HuH-7 (cell line): ENCODE measurements around the gene RAMP1.
"Not testable (repeated sequence)": the region's sequence is repeated elsewhere in the genome, so short reads cannot be mapped to it uniquely, and the experiment has no call there.

Experiments used
- DNase-seq: peaks from one replicate; pipeline ENCODE4 v3.0.0; 2011; ENCODE audit warnings: low spot score

RAMP1 gene

DNA sequence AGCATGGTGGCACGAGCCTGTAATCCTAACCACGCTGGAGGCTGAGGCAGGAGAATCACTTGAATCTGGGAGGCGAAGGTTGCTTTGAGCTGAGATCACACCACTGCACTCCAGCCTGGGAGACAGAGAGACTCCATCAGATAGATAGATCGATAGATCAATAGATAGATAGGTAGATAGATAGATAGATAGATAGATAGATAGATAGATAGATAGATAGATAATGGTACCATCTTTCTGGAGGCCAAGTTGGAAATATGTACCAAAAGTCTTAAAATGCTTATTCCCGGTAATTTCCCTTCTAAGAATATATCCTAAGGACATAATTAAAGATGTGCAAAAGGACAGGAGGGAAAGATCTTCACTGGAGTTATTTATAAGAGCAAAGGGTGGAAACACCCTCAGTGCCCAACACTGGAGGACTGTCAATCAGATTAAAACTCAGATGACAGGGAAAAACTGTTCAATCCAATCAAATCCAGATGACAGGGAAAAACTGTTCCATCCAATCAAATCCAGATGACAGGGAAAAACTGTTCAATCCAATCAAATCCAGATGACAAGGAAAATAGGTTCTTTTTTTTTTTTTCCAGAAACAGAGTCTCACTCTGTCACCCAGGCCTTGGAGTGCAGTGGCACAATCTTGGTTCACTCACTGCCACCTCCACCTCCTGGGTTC, 58.4 kb downstream of the RAMP1 start:
- DNase-seq = no peak

DNA sequence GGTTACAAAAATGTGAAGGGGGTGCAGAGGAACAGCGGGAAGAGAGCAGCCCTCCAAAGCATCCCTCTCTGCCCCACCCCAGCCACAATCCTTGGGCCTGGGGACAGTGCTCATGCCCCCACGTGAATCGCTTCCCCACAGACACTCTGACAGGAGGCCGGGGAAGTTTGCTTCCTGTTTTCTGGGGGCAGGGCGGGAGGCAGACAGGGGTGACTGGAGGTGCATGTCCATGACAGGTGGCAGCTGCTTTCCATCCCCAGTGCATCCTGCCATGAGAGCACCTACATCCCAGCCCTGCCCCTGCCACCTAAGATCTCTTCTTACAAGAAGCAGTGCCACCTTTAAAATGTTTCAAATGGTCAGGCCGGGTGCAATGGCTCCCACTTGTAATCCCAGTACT, 60.2 kb downstream of the RAMP1 start:
- DNase-seq = no peak

DNA sequence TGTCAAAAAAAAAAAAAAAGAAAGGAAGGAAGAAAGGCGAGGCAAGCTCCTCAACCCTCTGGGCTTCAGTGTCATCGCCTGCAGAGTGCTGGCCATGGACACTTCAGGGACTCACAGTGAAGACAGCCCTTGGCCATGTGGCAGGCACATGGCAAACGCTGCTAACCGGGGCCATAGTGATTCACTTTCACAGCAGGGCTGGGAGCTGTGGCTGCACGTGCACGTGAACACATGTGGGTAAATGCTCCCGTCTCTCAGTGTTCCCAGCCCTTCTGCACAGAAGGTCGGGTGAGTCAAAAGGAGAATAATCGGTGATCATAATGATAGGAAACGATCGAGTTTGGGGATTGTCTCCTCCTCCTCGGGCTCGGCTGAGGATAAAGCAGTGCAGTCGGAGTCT, 61.2 kb downstream of the RAMP1 start:
- DNase-seq = no peak

DNA sequence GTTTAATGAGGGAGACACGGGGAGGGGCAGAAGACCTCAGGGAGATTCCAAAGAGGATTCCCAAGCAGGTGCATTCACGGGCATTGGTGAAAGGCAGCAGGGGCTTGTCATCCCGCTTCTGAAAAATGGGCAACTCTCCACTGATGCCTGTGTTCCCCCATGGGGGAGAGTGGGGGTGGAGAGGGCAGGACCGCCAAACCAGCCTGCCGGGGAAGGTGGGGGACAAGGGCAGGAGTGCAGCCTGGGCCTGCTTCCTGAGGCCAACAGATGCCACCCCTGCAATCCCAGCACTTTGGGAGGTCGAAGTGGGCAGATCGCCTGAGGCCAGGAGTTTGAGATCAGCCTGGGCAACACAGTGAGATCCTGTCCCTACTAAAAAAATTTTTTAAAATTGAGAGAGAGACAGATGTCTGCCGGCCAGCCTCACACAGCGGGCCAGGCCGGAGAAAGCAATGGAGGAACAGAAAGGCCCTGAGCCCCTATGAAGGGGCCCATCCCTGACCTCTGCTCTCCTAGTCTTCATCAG, 62.6 kb downstream of the RAMP1 start:
- DNase-seq = no peak

DNA sequence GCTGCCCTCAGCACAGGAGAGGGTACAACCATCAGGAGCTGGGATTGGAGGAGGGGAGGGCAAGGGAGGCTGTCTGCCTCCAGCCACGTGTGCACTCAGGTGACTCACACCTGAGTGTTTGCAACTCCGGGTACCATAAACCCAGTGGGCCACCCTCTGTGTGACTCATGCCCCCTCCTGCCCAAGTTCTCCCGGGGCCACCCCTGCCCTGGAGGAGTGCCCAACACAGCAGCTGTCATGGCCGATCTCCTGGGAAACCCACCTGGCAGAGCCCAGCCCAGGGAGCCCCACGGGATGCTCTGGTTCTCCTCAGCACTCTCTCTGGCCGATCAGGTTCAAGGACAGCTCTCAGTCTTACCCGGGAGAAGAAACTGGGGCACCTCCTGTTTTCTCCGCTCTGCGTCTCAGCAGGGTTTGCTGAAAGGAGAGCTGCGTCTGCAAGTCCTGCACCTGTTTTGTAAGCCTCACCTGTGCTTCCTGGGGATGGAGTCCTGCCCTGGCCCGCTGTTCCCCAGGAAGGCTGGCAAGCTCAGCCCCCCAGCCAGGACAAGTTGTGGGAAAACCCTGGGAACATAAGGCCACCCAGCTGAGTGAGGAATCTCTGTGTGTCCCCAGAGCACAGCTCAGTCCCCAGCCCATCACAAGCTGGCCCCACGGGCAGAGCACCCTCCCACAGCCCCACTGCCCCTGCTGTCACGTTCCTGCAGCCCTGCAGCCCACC, 63.4 kb downstream of the RAMP1 start:
- peak; percentile 37 for DNase-seq

DNA sequence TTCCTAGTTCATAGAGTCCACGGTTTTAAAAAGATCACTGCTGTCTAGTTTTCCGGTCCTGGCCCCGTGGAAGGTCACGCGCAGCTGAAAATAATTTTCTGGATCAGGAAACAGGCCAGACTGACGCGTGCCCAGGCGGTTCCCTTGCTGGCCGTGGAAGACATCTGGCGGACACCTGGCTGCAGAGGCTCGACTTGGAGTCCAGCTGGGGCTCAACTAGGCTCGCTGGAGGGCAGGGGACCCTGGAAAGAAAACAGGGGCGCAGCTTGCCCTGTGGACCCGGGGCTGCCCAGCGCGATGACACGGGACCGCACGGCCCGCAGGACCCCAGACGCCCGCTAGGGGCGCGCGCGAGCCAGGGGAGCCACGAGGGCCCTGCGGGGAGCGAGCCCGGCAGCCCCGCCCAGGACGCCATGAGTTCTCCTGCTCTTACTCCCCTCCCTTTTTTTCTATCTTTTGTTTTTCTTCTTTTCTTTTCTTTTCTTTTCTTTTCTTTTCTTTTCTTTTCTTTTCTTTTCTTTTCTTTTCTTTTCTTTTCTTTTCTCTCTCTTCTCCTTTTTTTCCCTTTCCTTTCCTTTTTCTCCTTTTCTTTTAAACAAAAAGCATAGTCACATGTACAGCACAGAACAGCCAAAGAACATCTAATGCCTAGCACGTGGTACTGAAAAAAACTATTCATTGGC, 64.2 kb downstream of the RAMP1 start:
- DNase-seq = peak; percentile 93

DNA sequence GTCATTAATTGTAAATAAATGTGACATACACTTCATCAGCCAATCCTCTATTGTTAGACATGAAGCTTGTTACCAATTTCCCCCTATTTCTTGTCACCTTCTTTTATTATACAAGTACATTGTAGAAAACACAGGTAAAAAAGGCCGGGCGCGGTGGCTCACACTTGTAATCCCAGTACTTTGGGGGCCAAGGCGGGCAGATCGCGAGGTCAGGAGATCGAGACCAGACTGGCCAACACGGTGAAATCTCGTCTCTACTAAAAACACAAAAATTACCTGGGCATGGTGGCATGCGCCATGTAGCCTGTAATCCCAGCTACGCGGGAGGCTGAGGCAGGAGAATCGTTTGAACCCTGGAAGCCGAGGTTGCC, 64.7 kb downstream of the RAMP1 start:
- DNase-seq = no peak

DNA sequence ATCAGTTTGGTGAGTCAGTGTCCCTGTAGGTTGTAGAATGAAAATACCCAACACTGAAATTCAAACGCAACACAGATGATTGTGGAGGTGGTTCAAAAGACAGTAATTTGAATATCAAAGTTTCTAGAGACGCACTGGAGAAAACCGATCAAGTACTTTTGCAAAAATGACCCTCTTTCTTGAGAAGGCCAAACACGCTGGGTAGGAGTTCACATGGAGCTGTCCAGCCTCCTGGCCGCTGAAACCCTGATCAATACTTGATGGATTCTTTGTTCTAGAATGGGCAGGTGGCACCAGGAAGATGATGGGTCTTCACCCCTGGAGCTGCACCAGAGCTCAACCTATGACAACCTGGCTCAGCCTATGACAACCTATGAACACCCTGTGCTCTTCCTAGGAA, 67.7 kb downstream of the RAMP1 start:
- DNase-seq = no peak

DNA sequence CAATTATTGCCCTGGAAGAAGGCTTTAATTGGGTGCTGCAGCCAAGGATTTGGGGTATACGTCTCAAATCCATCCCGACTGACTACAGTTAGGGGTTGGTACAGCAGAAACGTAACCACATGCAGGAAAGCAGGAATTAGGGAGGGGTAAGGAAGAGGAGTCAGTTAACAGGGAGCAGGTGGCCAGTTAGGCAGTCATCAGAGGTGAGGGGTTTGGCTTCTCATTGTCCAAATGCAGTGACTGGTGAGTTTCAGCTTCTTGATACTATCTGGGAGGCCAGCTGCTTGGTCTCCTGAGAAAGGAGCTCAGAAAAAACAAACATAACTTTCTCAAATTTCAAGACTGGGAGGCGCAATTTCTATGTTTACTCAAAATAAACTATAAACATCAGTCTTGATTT, 68.6 kb downstream of the RAMP1 start:
- DNase-seq = no peak

DNA sequence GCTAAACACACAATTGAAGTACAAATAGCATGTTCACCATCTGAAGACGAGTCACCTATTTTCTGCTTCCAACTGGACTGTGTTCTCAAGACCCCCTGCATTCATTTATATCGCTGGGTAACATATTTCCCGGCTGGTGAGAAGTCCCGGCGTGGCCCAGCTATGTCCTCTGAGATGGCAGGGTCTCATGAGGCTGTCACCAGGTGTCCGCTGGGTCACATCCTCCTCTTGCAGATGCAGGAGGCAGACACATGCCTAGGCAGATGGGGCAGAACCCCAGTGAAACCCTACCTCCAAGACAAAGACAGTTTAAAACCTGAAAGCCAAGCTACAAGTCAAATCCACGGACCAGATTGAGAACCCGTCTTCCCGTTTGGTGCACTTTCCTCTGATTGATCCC, 70.6 kb downstream of the RAMP1 start:
- no peak for DNase-seq

DNA sequence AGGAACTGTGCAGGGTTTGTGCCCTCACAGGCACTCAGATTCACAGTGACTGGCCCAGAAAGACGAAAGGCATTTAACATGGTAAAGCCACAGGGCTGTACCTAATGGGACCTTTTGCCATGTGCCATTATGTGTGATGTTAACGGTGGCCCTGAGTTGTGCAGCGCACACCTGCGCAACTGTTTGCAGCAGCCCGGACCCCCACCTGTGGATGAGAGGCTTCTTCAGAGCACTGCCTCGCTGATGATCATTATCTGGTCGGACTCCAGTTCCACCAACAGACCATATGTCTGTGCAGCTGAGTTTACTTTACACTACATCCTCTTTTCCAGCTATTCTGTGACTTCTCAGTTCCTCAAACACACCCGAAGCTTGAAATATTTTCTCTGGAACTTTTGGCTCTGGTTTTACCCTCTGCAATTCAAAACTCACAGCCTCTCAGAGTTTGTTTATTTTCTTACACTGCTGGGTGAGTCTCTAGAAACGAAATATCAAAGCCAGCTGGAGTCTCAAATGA, 71.8 kb downstream of the RAMP1 start:
- DNase-seq = no peak

DNA sequence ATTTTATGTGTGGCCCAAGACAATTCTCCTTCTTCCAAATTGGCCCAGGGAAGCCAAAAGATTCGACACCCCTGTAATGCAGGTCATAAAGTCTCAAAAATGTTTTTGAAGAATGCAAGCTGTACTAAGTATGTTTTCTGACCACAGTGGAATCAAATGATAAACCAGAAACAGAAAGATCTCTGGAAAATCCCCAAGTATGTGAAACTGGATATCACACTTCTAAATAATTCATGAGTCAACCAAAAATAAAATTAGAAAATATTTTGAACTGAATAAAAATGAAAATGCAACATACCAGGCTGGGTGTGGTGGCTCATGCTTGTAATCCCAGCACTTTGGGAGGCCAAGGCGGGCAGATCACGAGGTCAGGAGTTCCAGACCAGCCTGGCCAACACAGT, 73.3 kb downstream of the RAMP1 start:
- no peak for DNase-seq

DNA sequence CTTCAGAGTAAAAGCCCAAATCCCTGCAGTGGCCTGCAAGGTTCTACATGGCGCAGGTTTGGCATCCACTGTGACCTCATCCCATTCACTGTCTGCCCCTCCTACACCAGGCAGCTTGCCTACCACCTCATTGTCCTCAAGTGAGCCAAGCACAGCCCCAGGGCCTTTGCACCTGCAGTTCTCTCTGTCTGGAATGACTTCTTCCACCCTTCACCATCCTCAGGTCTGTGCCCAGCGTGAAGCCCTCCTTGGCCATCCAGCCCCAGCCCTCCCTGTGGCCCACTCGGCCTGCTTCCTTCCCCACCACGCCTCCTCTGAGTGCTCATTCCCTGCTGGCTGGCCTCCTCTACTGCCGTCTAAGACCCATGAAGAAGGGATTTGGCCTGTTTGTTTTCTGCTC, 74.8 kb downstream of the RAMP1 start:
- no peak for DNase-seq

DNA sequence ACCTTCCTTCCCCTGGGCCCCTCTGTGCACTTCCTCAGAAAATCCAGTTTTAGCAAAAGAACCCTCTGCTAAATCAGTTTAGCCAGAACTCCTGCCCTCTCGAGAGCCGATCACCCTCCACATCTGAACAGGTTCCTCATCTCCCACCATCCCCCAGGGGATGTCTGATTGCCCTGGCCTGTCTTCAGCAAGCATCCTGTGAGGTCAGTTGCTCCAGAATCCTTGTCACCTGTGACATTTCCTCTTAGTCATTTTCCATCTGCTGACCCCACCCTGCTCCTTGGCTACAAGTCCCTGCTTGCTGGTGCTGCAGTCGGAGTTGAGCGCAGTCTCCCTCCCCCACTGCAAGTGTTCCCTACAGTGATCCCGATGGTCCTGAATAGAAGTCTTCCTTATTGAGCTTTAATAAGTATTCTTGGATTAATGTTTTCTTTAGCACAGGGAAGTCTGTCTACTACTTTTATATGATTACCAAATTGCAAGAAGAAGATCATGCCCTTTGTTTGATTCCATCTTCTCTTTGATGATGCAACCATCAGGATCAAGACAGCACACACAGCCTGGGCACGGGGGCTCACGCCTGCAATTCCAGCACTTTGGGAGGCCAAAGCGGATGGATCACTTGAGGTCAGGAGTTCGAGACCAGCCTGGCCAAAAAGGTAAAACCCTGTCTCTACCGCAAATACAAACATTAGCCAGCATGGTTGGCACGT, 76.5 kb downstream of the RAMP1 start:
- DNase-seq = no peak

DNA sequence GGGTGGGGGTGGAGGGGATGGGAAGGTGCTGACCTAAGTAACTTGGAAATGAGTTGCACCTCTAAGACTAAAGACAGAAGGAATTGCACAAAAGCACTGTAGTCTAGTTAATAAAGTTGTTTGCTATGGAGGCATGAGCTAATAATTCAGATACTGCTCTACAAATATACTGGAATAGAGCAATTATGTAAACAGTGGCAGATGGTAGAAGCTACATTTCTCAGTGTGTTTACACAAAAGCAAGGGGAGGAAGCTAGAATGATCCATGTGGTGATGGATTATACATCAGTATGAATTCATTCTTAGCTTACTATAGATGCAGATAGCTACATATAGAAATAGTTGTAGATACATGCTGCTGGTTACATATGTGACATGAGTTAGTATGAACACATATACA, 79.8 kb downstream of the RAMP1 start:
- no peak for DNase-seq

DNA sequence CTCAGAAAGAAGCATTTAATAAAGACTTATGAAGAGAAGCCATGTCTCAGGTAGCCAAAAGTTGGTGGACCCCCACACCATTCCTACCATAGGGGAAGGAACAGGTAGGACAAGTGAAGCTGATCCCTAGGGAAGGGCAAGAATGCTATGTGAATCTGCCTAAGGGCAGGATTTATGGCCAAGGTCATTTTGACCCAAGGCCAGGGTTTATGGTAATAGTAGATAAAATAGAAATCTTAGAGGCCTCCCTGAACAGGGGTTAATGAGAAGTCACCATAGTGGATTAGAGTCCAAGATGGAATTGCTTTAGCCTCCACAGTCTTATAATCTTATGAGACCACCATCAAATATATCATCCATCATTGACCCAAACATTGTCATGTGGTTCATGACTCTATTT, 81.4 kb downstream of the RAMP1 start:
- no peak for DNase-seq

DNA sequence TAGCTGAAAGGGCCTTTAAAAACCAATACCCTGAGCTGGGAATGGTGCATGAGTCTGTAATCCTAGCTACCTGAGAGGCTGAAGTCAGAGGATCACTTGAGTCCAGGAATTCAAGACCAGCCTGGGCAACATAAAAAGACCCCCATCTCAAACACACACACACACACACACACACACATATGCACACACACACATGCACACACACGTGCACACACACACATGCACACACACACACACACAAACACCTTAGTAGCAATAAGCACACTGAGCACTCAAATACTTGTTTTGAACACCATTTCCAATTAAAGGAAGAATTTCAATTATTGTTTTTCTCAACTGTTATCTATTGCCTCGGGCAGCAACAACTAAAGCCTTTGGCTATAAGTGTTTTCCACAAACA, 81.8 kb downstream of the RAMP1 start:
- DNase-seq = no peak

DNA sequence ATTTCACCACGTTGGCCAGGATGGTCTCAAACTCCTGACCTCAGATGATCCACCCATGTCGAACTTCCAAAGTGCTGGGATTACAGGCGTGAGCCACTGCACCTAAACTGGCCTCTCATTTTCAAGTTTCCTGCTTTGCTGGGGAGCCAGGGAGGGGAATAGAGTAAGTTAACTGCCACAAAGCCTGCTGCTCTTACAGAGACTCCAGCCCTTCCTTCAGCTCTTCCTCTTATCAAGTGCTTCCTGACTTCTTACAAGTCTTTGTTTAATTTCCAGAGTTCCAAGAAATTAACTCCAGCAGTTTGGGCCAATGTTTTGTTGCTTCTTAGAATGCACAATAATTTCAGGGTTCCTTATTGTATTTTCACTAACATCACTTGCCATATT, 83.1 kb downstream of the RAMP1 start:
- no peak for DNase-seq

DNA sequence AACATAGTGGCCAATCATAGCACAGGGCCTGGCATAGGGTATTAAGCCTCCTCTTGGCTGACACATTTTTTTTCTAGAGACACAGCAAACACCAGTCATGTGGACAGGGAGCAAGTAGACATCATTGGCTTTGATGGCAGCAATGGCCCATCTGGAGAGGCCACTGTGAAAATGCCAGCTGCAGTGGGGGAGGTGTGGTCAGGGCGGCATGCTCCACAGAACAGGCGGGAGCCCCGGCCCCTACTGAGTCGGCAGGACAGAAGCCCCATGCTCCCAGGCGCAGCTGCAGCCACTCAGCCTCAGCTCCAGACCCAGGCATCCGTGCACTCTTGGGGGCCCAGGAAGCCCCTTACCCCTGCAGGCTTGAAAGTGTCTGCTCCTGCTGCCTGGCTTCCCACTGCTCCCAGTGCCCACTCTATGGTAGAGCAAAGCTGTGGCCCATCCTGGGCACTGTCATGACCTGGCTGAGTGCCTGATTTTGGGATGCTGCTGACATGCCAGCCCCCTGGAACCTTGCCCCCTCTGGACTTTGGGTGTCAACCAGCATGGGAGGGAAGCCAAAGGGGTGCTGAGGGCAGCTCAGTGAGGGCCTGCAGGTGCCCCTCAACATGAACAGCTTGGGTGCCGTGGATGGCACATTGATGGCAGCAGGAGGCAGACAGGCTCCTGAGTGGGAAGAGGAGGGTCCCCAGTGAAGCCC, 84.1 kb downstream of the RAMP1 start:
- DNase-seq = no peak

DNA sequence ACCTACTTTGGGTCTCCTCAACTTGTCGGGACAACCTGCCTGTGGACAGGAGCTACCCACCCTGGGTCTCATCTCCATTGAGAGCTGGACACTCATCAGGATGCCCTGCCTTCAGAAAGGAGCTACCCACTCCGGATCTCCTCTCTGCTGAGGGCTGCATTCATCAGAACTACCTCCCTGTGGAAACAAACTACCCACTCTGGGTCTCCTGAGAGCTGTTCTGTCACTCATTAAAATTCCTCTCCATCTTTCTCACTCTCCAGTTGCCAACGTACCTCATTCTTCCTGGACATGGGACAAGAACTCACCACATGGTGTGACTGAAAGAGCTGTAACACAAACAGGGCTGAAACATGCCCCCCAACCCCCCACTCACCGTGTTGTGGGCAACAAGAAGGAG, 84.9 kb downstream of the RAMP1 start:
- no peak for DNase-seq

DNA sequence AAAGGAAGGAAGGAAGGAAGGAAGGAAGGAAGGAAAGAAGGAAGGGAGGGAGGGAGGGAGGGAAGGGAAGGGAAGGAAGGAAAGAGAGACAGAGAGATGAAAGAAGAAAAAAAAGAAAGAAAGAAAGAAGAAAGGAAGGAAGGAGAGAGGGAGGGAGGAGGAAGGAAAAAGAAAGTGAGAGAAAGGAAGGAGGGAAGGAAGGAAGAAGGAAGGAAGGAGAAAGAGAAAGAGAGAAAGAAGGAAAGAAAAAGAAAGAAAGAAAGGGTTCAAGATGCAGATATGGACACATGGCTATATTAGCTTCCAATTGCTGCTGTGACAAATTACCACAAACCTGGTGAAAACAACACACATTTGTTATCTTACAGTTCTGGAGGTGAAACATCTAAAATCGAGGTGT, 87.0 kb downstream of the RAMP1 start:
- no peak for DNase-seq

DNA sequence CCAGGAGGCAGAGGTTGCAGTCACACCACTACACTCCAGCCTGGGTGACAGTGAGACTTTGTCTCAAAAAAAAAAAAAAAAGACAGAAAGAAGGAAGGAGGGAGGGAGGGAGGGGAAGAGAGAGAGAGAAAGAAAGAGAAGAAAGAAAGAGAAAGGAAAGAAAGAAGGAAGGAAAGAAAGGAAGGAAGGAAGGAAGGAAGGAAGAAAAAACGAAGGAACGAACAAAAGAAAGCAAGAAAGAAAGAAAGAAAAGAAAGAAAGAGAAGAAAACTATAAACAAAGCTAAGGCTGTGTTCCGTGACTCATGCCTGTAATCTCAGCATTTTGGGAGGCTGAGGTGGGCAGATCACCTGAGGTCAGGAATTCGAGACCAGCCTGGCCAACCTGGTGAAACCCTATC, 91.9 kb downstream of the RAMP1 start:
- DNase-seq = not testable (repeated sequence)
